ENCODE measurements around the gene ACO2. TPM values are rescaled to one million over a fixed set of nuclear protein-coding genes. Genes with fewer than 3 reads are reported as not detected.
"Not testable (repeated sequence)": the region's sequence is repeated elsewhere in the genome, so short reads cannot be mapped to it uniquely, and the experiment has no call there.

The ACO2 gene
- total RNA-seq, 1 donor from 2014 or later: 67.2 TPM

DNA sequence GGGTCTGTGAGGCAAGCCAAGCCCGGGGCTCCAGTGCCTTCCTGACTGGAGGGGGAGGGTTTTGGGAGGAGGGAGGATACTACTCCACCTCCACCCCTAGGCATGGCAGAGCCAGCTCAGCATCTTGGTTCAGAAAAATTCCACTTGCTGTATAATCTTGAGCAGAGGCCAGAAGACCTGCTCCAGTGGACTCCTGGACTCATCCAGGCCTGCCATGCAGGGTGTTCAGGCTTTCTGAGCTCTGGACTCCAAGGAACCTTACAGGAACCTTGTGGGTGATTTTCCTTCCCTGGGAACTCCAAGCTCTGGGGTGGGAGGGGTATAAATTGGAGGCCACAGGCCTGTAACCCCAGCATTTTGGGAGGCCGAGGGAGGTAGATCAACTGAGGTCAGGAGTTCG is 101.3 kb downstream of the ACO2 start:
- Mint-ChIP-seq H3K9me3 (ENCODE audit: unreplicated experiment) (no peaks in the 10 kb centered on the region), H3K4me1 (ENCODE audit: low read depth, unreplicated experiment) (peaks cover 3% of the 10 kb centered on the region)

DNA sequence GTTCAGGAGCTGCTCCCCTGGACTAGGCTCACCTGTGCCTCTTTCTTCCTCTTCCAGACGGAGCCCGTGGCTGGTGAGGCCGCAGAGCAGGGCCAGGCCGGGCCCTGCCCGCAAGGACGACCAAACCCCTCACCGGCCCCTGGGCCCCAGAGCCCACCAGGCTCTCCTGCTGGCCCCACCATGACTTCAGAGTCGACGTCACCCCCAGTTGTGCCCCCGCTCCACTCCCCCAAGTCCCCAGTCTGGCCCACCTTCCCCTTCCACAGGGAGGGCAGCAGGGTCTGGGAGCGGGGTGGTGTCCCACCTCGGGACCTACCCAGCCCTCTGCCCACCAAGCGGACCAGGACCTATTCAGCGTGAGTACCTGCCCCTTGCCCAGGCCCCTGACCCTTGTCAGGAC is 102.9 kb downstream of the ACO2 start:
- H3K4me3 Mint-ChIP-seq (ENCODE audit: unreplicated experiment): no peak overlapping the region
- Histone ChIP-seq H3K4me1 (ENCODE audit: insufficient read depth, low read length) (no peaks in the 10 kb centered on the region), H2AFZ (ENCODE audit: low read depth, low read length) (no peak overlapping the region), H3K9me3 (ENCODE audit: insufficient read depth, low read depth, low read length) (no peaks in the 10 kb centered on the region), H3K9ac (ENCODE audit: low read length) (no peak overlapping the region), H3K4me2 (ENCODE audit: low read length) (no peak overlapping the region), H3K36me3 (ENCODE audit: insufficient read depth, low read length) (no peaks in the 10 kb centered on the region), H3K4me3 (ENCODE audit: insufficient read depth, low read depth, low read length) (no peak overlapping the region), H4K20me1 (ENCODE audit: insufficient read depth, low read length) (no peaks in the 10 kb centered on the region), H3K27ac (ENCODE audit: low read depth, low read length) (no peak overlapping the region), H3K79me2 (ENCODE audit: insufficient read depth, low read length) (no peaks in the 10 kb centered on the region), H3K27me3 (ENCODE audit: insufficient read depth, low read length) (no peaks in the 10 kb centered on the region)
- DNase-seq (ENCODE audit: low read depth): no peak
- no peaks in the 10 kb centered on the region for H3K27me3 Mint-ChIP-seq (ENCODE audit: low read depth, unreplicated experiment)
- no peak overlapping the region for H3K27ac Mint-ChIP-seq (ENCODE audit: unreplicated experiment)
- H3K4me1 Mint-ChIP-seq (ENCODE audit: low read depth, unreplicated experiment): no peaks in the 10 kb centered on the region
- FAIRE-seq: no peak
- peaks cover 2% of the 10 kb centered on the region for H3K36me3 Mint-ChIP-seq (ENCODE audit: low read depth, unreplicated experiment)
- TF ChIP-seq EZH2 (IDR thresholded peaks at IDR 0.05; ENCODE audit: insufficient read depth, low read length): no peak
- TF ChIP-seq, protein P1, sequence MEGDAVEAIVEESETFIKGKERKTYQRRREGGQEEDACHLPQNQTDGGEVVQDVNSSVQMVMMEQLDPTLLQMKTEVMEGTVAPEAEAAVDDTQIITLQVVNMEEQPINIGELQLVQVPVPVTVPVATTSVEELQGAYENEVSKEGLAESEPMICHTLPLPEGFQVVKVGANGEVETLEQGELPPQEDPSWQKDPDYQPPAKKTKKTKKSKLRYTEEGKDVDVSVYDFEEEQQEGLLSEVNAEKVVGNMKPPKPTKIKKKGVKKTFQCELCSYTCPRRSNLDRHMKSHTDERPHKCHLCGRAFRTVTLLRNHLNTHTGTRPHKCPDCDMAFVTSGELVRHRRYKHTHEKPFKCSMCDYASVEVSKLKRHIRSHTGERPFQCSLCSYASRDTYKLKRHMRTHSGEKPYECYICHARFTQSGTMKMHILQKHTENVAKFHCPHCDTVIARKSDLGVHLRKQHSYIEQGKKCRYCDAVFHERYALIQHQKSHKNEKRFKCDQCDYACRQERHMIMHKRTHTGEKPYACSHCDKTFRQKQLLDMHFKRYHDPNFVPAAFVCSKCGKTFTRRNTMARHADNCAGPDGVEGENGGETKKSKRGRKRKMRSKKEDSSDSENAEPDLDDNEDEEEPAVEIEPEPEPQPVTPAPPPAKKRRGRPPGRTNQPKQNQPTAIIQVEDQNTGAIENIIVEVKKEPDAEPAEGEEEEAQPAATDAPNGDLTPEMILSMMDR (IDR thresholded peaks at IDR 0.05; ENCODE audit: insufficient read depth, low read depth, low read length): no peak
- no peaks in the 10 kb centered on the region for H3K9me3 Mint-ChIP-seq (ENCODE audit: unreplicated experiment)

More for the DNA sequence above, 101.3 kb downstream of the ACO2 start:
- FAIRE-seq: no peak
- Histone ChIP-seq H3K4me1 (ENCODE audit: insufficient read depth, low read length) (peaks cover 6% of the 10 kb centered on the region), H3K27me3 (ENCODE audit: insufficient read depth, low read length) (no peaks in the 10 kb centered on the region), H2AFZ (ENCODE audit: low read depth, low read length) (no peak overlapping the region), H3K9ac (ENCODE audit: low read length) (no peak overlapping the region), H3K36me3 (ENCODE audit: insufficient read depth, low read length) (no peaks in the 10 kb centered on the region), H3K4me2 (ENCODE audit: low read length) (no peak overlapping the region), H3K79me2 (ENCODE audit: insufficient read depth, low read length) (no peaks in the 10 kb centered on the region), H3K27ac (ENCODE audit: low read depth, low read length) (no peak overlapping the region), H3K9me3 (ENCODE audit: insufficient read depth, low read depth, low read length) (no peaks in the 10 kb centered on the region), H3K4me3 (ENCODE audit: insufficient read depth, low read depth, low read length) (no peak overlapping the region), H4K20me1 (ENCODE audit: insufficient read depth, low read length) (no peaks in the 10 kb centered on the region)
- no peak for DNase-seq (ENCODE audit: low read depth)
- Mint-ChIP-seq H3K27me3 (ENCODE audit: low read depth, unreplicated experiment) (no peaks in the 10 kb centered on the region), H3K4me3 (ENCODE audit: unreplicated experiment) (no peak overlapping the region), H3K27ac (ENCODE audit: unreplicated experiment) (no peak overlapping the region), H3K36me3 (ENCODE audit: low read depth, unreplicated experiment) (peaks cover 2% of the 10 kb centered on the region)
- TF ChIP-seq EZH2 (IDR thresholded peaks at IDR 0.05; ENCODE audit: insufficient read depth, low read length): no peak
- TF ChIP-seq, protein P1 (IDR thresholded peaks at IDR 0.05; ENCODE audit: insufficient read depth, low read depth, low read length): no peak

DNA sequence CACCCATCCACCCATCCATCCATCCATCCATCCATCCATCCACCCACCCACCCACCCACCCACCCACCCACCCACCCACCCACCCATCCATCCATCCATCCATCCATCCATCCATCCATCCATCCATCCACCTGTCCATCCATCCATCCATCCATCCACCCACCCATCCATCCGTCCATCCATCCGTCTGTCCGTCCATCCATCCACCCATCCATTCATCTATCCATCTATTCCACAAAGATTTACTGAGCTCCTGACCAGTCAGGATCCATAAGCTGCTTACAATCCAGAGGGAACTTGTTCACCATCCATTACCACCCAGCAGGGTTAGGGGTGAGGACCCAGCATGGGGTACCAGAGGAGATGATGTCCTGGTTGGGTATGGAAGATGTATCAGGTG is 103.4 kb downstream of the ACO2 start:
- H3K4me2 ChIP-seq (ENCODE audit: low read length); H3K36me3 Mint-ChIP-seq (ENCODE audit: low read depth, unreplicated experiment); H3K4me1 Mint-ChIP-seq (ENCODE audit: low read depth, unreplicated experiment); H3K27me3 Mint-ChIP-seq (ENCODE audit: low read depth, unreplicated experiment); H3K27ac Mint-ChIP-seq (ENCODE audit: unreplicated experiment); H3K27me3 ChIP-seq (ENCODE audit: insufficient read depth, low read length); H3K9me3 ChIP-seq (ENCODE audit: insufficient read depth, low read depth, low read length); H3K27ac ChIP-seq (ENCODE audit: low read depth, low read length); FAIRE-seq; H3K4me3 ChIP-seq (ENCODE audit: insufficient read depth, low read depth, low read length); H3K79me2 ChIP-seq (ENCODE audit: insufficient read depth, low read length); H2AFZ ChIP-seq (ENCODE audit: low read depth, low read length); H3K4me1 ChIP-seq (ENCODE audit: insufficient read depth, low read length); H3K4me3 Mint-ChIP-seq (ENCODE audit: unreplicated experiment); H3K36me3 ChIP-seq (ENCODE audit: insufficient read depth, low read length); H3K9me3 Mint-ChIP-seq (ENCODE audit: unreplicated experiment); H4K20me1 ChIP-seq (ENCODE audit: insufficient read depth, low read length); H3K9ac ChIP-seq (ENCODE audit: low read length); DNase-seq (ENCODE audit: low read depth): not testable (repeated sequence)

Data from astrocyte (in vitro differentiated cells and primary cell).